ENCODE data around the gene TMC2.

TMC2 gene

DNA sequence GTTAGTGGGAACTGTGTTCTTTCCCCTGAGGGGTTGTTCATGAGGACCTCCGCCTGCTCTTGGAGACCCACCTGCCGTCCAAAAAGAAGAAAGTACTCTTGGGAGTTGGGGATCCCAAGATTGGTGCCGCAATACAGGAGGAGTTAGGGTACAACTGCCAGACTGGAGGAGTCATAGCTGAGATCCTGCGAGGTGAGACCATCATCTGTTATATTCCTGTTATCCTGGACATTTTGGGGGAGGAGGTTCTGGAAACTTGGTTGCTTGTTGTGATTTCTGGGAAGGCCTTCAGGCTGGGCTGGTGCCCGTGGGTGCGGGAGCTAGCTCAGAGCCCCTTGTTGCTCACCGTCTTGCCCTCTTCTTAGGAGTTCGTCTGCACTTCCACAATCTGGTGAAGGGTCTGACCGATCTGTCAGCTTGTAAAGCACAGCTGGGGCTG lies 118.0 kb downstream of the TMC2 start:
- H3K9ac ChIP-seq (ENCODE audit: low read length), result peak overlapping the region; percentile 96
- H3K4me2 ChIP-seq (ENCODE audit: low read depth, low read length, poor library complexity, severe bottlenecking), result peak overlapping the region; percentile 96
- TF ChIP-seq EZH2phosphoT487 (conservative IDR thresholded peaks at IDR 0.05; ENCODE audit: low read length), result no peak
- TF ChIP-seq, protein P1, sequence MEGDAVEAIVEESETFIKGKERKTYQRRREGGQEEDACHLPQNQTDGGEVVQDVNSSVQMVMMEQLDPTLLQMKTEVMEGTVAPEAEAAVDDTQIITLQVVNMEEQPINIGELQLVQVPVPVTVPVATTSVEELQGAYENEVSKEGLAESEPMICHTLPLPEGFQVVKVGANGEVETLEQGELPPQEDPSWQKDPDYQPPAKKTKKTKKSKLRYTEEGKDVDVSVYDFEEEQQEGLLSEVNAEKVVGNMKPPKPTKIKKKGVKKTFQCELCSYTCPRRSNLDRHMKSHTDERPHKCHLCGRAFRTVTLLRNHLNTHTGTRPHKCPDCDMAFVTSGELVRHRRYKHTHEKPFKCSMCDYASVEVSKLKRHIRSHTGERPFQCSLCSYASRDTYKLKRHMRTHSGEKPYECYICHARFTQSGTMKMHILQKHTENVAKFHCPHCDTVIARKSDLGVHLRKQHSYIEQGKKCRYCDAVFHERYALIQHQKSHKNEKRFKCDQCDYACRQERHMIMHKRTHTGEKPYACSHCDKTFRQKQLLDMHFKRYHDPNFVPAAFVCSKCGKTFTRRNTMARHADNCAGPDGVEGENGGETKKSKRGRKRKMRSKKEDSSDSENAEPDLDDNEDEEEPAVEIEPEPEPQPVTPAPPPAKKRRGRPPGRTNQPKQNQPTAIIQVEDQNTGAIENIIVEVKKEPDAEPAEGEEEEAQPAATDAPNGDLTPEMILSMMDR (IDR thresholded peaks at IDR 0.05; ENCODE audit: insufficient read depth, low read length, poor library complexity, severe bottlenecking), result no peak
- peak overlapping the region; percentile 93; the same call in 1 of the 2 replicates for H3K27ac ChIP-seq (ENCODE audit: low read depth, low read length)
- H3K9me3 ChIP-seq (ENCODE audit: insufficient read depth, low read length), result no peaks in the 10 kb centered on the region
- no peak overlapping the region for H2AFZ ChIP-seq (ENCODE audit: low read depth, low read length, severe bottlenecking)
- no peaks in the 10 kb centered on the region for H3K27me3 ChIP-seq (ENCODE audit: low read length)
- peaks cover 33% of the 10 kb centered on the region for H3K79me2 ChIP-seq (ENCODE audit: insufficient read depth, low read length)
- no peaks in the 10 kb centered on the region for H3K9me2 ChIP-seq (replicated peaks; ENCODE audit: insufficient read depth, low read length)
- peaks cover 43% of the 10 kb centered on the region for H3K36me3 ChIP-seq (ENCODE audit: low read length)
- H3K4me3 ChIP-seq (ENCODE audit: insufficient read depth, low read length, poor library complexity, severe bottlenecking), result peak overlapping the region; percentile 96
- H3F3A ChIP-seq (ENCODE audit: insufficient read depth), result peaks cover 87% of the 10 kb centered on the region
- peaks cover 24% of the 10 kb centered on the region; the same call in 1 of the 2 replicates for H4K20me1 ChIP-seq (ENCODE audit: low read depth, low read length)

DNA sequence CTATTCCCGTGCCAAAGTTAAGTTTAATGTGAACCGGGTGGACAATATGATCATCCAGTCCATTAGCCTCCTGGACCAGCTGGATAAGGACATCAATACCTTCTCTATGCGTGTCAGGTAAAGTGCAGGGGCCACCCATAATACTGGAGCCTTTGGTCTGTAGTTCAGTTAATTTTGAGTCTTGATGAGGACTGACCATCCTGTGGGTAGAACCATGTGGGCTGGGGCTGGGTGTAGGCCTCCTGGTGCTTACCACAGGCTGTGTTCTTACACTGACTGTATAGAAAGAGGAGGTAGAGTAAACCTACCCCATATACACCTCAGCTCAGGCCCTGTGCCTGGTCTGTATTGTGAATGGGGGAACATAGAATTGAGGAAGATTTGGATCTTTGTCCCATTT lies 118.5 kb downstream of the TMC2 start:
- no peak overlapping the region for H3K4me3 ChIP-seq (ENCODE audit: insufficient read depth, low read length, poor library complexity, severe bottlenecking)
- TF ChIP-seq, protein P1 (IDR thresholded peaks at IDR 0.05; ENCODE audit: insufficient read depth, low read length, poor library complexity, severe bottlenecking), result no peak
- no peak for TF ChIP-seq EZH2phosphoT487 (conservative IDR thresholded peaks at IDR 0.05; ENCODE audit: low read length)

DNA sequence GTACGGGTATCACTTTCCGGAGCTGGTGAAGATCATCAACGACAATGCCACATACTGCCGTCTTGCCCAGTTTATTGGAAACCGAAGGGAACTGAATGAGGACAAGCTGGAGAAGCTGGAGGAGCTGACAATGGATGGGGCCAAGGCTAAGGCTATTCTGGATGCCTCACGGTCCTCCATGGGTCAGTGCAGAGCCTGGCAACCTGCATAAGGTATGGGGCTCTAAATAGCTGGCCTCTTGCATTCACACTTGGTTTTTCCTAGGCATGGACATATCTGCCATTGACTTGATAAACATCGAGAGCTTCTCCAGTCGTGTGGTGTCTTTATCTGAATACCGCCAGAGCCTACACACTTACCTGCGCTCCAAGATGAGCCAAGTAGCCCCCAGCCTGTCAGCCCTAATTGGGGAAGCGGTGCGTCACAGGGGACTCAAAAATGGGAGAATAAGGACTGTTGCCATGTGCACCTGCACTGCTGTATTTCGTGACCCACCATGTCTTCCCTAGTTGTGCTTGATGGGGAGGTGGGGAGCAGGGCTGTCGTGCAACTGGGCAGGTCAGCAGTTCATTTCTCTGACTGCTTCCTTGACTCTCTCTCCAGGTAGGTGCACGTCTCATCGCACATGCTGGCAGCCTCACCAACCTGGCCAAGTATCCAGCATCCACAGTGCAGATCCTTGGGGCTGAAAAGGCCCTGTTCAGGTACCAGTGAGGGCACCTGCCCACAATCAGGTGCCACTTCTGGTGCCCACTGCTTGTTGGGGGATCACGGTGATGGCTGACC lies 119.2 kb downstream of the TMC2 start:
- Histone ChIP-seq H3K79me2 (ENCODE audit: insufficient read depth, low read length) (peaks cover 33% of the 10 kb centered on the region), H3K4me3 (ENCODE audit: insufficient read depth, low read length, poor library complexity, severe bottlenecking) (no peak overlapping the region), H3K27me3 (ENCODE audit: low read length) (no peaks in the 10 kb centered on the region), H3K9me2 (replicated peaks; ENCODE audit: insufficient read depth, low read length) (no peaks in the 10 kb centered on the region), H3K36me3 (ENCODE audit: low read length) (peaks cover 43% of the 10 kb centered on the region), H3K9me3 (ENCODE audit: insufficient read depth, low read length) (no peaks in the 10 kb centered on the region), H3K27ac (ENCODE audit: low read depth, low read length) (no peak overlapping the region), H3F3A (ENCODE audit: insufficient read depth) (peaks cover 79% of the 10 kb centered on the region), H2AFZ (ENCODE audit: low read depth, low read length, severe bottlenecking) (no peak overlapping the region), H3K4me2 (ENCODE audit: low read depth, low read length, poor library complexity, severe bottlenecking) (no peak overlapping the region), H4K20me1 (ENCODE audit: low read depth, low read length) (peaks cover 24% of the 10 kb centered on the region; the same call in 1 of the 2 replicates), H3K9ac (ENCODE audit: low read length) (no peak overlapping the region)
- TF ChIP-seq, protein P1 (IDR thresholded peaks at IDR 0.05; ENCODE audit: insufficient read depth, low read length, poor library complexity, severe bottlenecking), result no peak
- TF ChIP-seq EZH2phosphoT487 (conservative IDR thresholded peaks at IDR 0.05; ENCODE audit: low read length), result no peak

More for the DNA sequence above, 118.5 kb downstream of the TMC2 start:
- Histone ChIP-seq H2AFZ (ENCODE audit: low read depth, low read length, severe bottlenecking) (no peak overlapping the region), H3K9me2 (replicated peaks; ENCODE audit: insufficient read depth, low read length) (no peaks in the 10 kb centered on the region), H3K9me3 (ENCODE audit: insufficient read depth, low read length) (no peaks in the 10 kb centered on the region), H3K36me3 (ENCODE audit: low read length) (peaks cover 43% of the 10 kb centered on the region), H3K27ac (ENCODE audit: low read depth, low read length) (no peak overlapping the region), H4K20me1 (ENCODE audit: low read depth, low read length) (peaks cover 24% of the 10 kb centered on the region; the same call in 1 of the 2 replicates), H3K9ac (ENCODE audit: low read length) (peak overlapping the region; percentile 96; the same call in 1 of the 2 replicates), H3K27me3 (ENCODE audit: low read length) (no peaks in the 10 kb centered on the region), H3K4me2 (ENCODE audit: low read depth, low read length, poor library complexity, severe bottlenecking) (no peak overlapping the region), H3K79me2 (ENCODE audit: insufficient read depth, low read length) (peaks cover 33% of the 10 kb centered on the region), H3F3A (ENCODE audit: insufficient read depth) (peaks cover 85% of the 10 kb centered on the region)
